Neuronal stem cell (in vitro differentiated cells): Measurements from ENCODE around the gene MEN1.

Experiments used
- DNase-seq: peaks from one replicate; pipeline ENCODE4 v3.0.0-alpha.2; 2013; ENCODE audit warnings: low spot score
- H2AFZ ChIP-seq: one replicate; pipeline ENCODE4 v1.6.1; 2013; ENCODE audit warnings: mild to moderate bottlenecking, low read length, inconsistent platforms
- H2AK5ac ChIP-seq: 2 replicates; pipeline ENCODE4 v1.6.1; 2013; ENCODE audit warnings: low read depth, mild to moderate bottlenecking, inconsistent platforms, low read length, moderate library complexity, mixed read lengths
- H2BK120ac ChIP-seq: 2 replicates; pipeline ENCODE4 v1.6.1; 2013; ENCODE audit warnings: low read depth, mild to moderate bottlenecking, inconsistent platforms, low read length, moderate library complexity, mixed read lengths
- H2BK12ac ChIP-seq: one replicate; pipeline ENCODE4 v1.6.1; 2013; ENCODE audit warnings: low read length, inconsistent platforms
- H2BK15ac ChIP-seq: 2 replicates; pipeline ENCODE4 v1.6.1; 2013; ENCODE audit warnings: mild to moderate bottlenecking, low read length, inconsistent platforms, mixed read lengths
- H2BK5ac ChIP-seq: one replicate; pipeline ENCODE4 v1.6.1; 2013; ENCODE audit warnings: inconsistent platforms, mild to moderate bottlenecking, low read length, moderate library complexity
- H3K14ac ChIP-seq: one replicate; pipeline ENCODE4 v1.6.1; 2013; ENCODE audit warnings: low read length, inconsistent platforms
- H3K18ac ChIP-seq: 2 replicates; pipeline ENCODE4 v1.6.1; 2013; ENCODE audit warnings: low read length, inconsistent platforms
- H3K23ac ChIP-seq: 2 replicates; pipeline ENCODE4 v1.6.1; 2013; ENCODE audit warnings: low read depth, mild to moderate bottlenecking, mixed read lengths, low read length, inconsistent platforms; ENCODE audit not compliant: poor library complexity
- H3K27ac ChIP-seq: replicated peaks from 3 replicates; pipeline ENCODE4 v1.5.1; 2013; ENCODE audit warnings: low read length, inconsistent platforms
- H3K27me3 ChIP-seq, 3 experiments: 2 replicates each; pipeline ENCODE4 v1.6.1; 2013; ENCODE audit warnings: low read length in 3 of 3, mild to moderate bottlenecking in 2 of 3, inconsistent platforms in 1 of 3, low read depth in 1 of 3, mixed read lengths in 1 of 3, moderate library complexity in 1 of 3; ENCODE audit not compliant: control insufficient read depth in 3 of 3, insufficient read depth in 3 of 3
- H3K36me3 ChIP-seq, 2 donors: replicated peaks in 1 of 2; 2 replicates each; pipeline ENCODE4 v1.6.1; 2013; ENCODE audit warnings: low read length in 2 of 2; ENCODE audit not compliant: control insufficient read depth in 2 of 2, insufficient read depth in 2 of 2
- H3K4ac ChIP-seq: 2 replicates; pipeline ENCODE4 v1.6.1; 2013; ENCODE audit warnings: inconsistent platforms, mild to moderate bottlenecking, low read length, moderate library complexity
- H3K4me1 ChIP-seq, 2 donors: 1 replicate in 1 of 2; 2 replicates in 1 of 2; pipeline ENCODE4 v1.6.1; 2013; ENCODE audit warnings: low read length in 2 of 2, low read depth in 1 of 2; ENCODE audit not compliant: control insufficient read depth in 2 of 2, insufficient read depth in 1 of 2
- H3K4me2 ChIP-seq: one replicate; pipeline ENCODE4 v1.6.1; 2013; ENCODE audit warnings: mild to moderate bottlenecking, low read length, inconsistent platforms; ENCODE audit not compliant: insufficient read depth, poor library complexity, severe bottlenecking
- H3K4me3 ChIP-seq, 2 donors: 2 replicates each; pipeline ENCODE4 v1.5.1; 2013; ENCODE audit warnings: low read length in 2 of 2, mild to moderate bottlenecking in 2 of 2, inconsistent platforms in 1 of 2, moderate library complexity in 1 of 2
- H3K79me1 ChIP-seq: one replicate; pipeline ENCODE4 v1.6.1; 2013; ENCODE audit warnings: low read depth, mild to moderate bottlenecking, inconsistent platforms, low read length, moderate library complexity
- H3K9ac ChIP-seq: one replicate; pipeline ENCODE4 v1.6.1; 2013; ENCODE audit warnings: mild to moderate bottlenecking, low read depth, low read length, inconsistent platforms; ENCODE audit not compliant: poor library complexity
- H3K9me3 ChIP-seq, 2 donors: replicated peaks in 1 of 2; 2 replicates each; pipeline versions ENCODE3 to v1.6.1; 2013; ENCODE audit warnings: low read length in 2 of 2, mild to moderate bottlenecking in 2 of 2, inconsistent platforms in 1 of 2, low read depth in 1 of 2, mixed read lengths in 1 of 2, moderate library complexity in 1 of 2; ENCODE audit not compliant: control insufficient read depth in 2 of 2, insufficient read depth in 1 of 2
- H4K8ac ChIP-seq: one replicate; pipeline ENCODE4 v1.6.1; 2013; ENCODE audit warnings: low read depth, mild to moderate bottlenecking, inconsistent platforms, low read length, moderate library complexity
- H4K91ac ChIP-seq: one replicate; pipeline ENCODE4 v1.6.1; 2013; ENCODE audit warnings: low read length, low read depth, mild to moderate bottlenecking, inconsistent platforms; ENCODE audit not compliant: poor library complexity
- WGBS, 2 donors: extraction: QIAGEN DNeasy Blood & Tissue Kit; methylation state at CpG; one replicate each; pipeline ENCODE4 v1.1.7; 2013; ENCODE audit warnings: missing lambda C conversion rate in 2 of 2, mixed read lengths in 1 of 2; ENCODE audit not compliant: insufficient read length in 2 of 2, insufficient replicate concordance in 1 of 2; ENCODE audit errors: extremely low coverage in 2 of 2; 5-methylcytosine and 5-hydroxymethylcytosine counted together

MEN1 gene

GRCh38 chr11:64851831-64852351 is 41.5 kb upstream of the MEN1 start:
- WGBS, 2 donors = no CpG with 5 or more reads among the region's 8 CpGs
- no peak overlapping the region for H2BK120ac ChIP-seq
- no peak overlapping the region for H3K27ac ChIP-seq
- no peak overlapping the region for H3K14ac ChIP-seq
- H3K4ac ChIP-seq = no peak overlapping the region
- H2AK5ac ChIP-seq = no peak overlapping the region
- H2BK15ac ChIP-seq = no peak overlapping the region
- H3K27me3 ChIP-seq = no peaks in the 10 kb centered on the region
- no peak overlapping the region for H3K9ac ChIP-seq
- H2BK5ac ChIP-seq = no peak overlapping the region
- DNase-seq = no peak
- no peak overlapping the region for H4K8ac ChIP-seq
- peak overlapping the region in 1 of 2 donors; percentile 42 for H3K4me3 ChIP-seq
- H2AFZ ChIP-seq = no peak overlapping the region
- H2BK12ac ChIP-seq = peak overlapping the region; percentile 69
- no peak overlapping the region for H3K23ac ChIP-seq
- peak overlapping the region; percentile 37 for H3K18ac ChIP-seq
- H3K4me2 ChIP-seq = no peak overlapping the region
- H3K9me3 ChIP-seq = no peaks in the 10 kb centered on the region
- peaks cover 6 to 29% of the 10 kb centered on the region in 2 donors for H3K36me3 ChIP-seq
- peaks cover 2% of the 10 kb centered on the region for H3K79me1 ChIP-seq
- peaks cover 2 to 10% of the 10 kb centered on the region in 2 donors for H3K4me1 ChIP-seq
- H4K91ac ChIP-seq = no peak overlapping the region

- H3K27me3 ChIP-seq = no peaks in the 10 kb centered on the region
- H2AFZ ChIP-seq = peak overlapping the region; percentile 21
- no peak overlapping the region for H3K27ac ChIP-seq
- no peak overlapping the region for H2BK12ac ChIP-seq
- no peak overlapping the region for H2BK5ac ChIP-seq
- peaks cover 2 to 10% of the 10 kb centered on the region in 2 donors for H3K4me1 ChIP-seq
- peak overlapping the region; percentile 70 for H2AK5ac ChIP-seq
- no peak overlapping the region for H3K4ac ChIP-seq
- H4K8ac ChIP-seq = peak overlapping the region; percentile 92
- H2BK120ac ChIP-seq = no peak overlapping the region
- H3K23ac ChIP-seq = peak overlapping the region; percentile 85
- H3K4me3 ChIP-seq = no peak overlapping the region
- H3K4me2 ChIP-seq = no peak overlapping the region
- no peak overlapping the region for H4K91ac ChIP-seq
- no peaks in the 10 kb centered on the region for H3K9me3 ChIP-seq
- no peak for DNase-seq
- H3K36me3 ChIP-seq = peaks cover 6 to 25% of the 10 kb centered on the region in 2 donors
- peaks cover 2% of the 10 kb centered on the region for H3K79me1 ChIP-seq
- no CpG with 5 or more reads among the region's 13 CpGs for WGBS, 2 donors
- peak overlapping the region; percentile 38 for H3K18ac ChIP-seq
- peak overlapping the region; percentile 37 for H2BK15ac ChIP-seq
- no peak overlapping the region for H3K14ac ChIP-seq
- H3K9ac ChIP-seq = no peak overlapping the region
These were observed 40.7 kb upstream of the MEN1 start for GRCh38 chr11:64850979-64851567.

- no CpG with 5 or more reads among the region's 19 CpGs for WGBS, 2 donors
- no peak overlapping the region for H3K4ac ChIP-seq
- H3K4me1 ChIP-seq = peaks cover 2 to 8% of the 10 kb centered on the region in 2 donors
- no peak overlapping the region for H4K91ac ChIP-seq
- H2BK5ac ChIP-seq = peak overlapping the region; percentile 92
- H2AFZ ChIP-seq = no peak overlapping the region
- H4K8ac ChIP-seq = no peak overlapping the region
- no peak for DNase-seq
- no peak overlapping the region for H2BK12ac ChIP-seq
- peak overlapping the region; percentile 23 for H3K23ac ChIP-seq
- peak overlapping the region; percentile 67 for H2AK5ac ChIP-seq
- H3K9ac ChIP-seq = no peak overlapping the region
- H3K36me3 ChIP-seq = peaks cover 3 to 17% of the 10 kb centered on the region in 2 donors
- no peak overlapping the region for H3K27ac ChIP-seq
- H2BK120ac ChIP-seq = no peak overlapping the region
- no peaks in the 10 kb centered on the region for H3K9me3 ChIP-seq
- no peak overlapping the region for H2BK15ac ChIP-seq
- H3K14ac ChIP-seq = no peak overlapping the region
- no peak overlapping the region for H3K18ac ChIP-seq
- H3K27me3 ChIP-seq = peaks cover 0 to 11% (median 0%) of the 10 kb centered on the region in 3 experiments
- H3K4me3 ChIP-seq = no peak overlapping the region
- no peak overlapping the region for H3K4me2 ChIP-seq
- H3K79me1 ChIP-seq = peaks cover 2% of the 10 kb centered on the region
These were observed 39.4 kb upstream of the MEN1 start for GRCh38 chr11:64849598-64850356.
